ENCODE data around the gene PRR12. TPM values are rescaled to one million over a fixed set of nuclear protein-coding genes. Genes with fewer than 3 reads are reported as not detected.

Gene PRR12
- total RNA-seq, 1 donor from 2014 or later, result 0.79 TPM

DNA sequence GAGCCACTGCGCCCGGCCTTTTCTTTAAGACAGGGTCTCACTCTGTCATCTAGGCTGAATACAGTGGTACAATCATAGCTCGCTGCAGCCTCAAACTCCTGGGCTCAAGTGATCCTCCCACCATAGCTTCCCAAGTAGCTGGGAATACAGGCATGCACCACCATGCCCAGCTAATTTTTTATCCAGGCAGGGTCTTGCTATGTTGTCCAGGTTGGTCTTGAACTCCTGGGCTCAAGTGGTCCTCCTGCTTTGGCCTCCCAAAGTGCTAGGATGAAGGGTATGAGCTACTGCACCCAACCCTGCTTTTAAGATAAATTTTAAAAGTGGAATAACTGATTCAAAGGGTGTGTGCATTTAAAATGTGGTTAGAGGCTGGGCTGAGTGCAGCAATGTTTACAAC lies 24.7 kb upstream of the PRR12 start:
- TF ChIP-seq, protein P1, sequence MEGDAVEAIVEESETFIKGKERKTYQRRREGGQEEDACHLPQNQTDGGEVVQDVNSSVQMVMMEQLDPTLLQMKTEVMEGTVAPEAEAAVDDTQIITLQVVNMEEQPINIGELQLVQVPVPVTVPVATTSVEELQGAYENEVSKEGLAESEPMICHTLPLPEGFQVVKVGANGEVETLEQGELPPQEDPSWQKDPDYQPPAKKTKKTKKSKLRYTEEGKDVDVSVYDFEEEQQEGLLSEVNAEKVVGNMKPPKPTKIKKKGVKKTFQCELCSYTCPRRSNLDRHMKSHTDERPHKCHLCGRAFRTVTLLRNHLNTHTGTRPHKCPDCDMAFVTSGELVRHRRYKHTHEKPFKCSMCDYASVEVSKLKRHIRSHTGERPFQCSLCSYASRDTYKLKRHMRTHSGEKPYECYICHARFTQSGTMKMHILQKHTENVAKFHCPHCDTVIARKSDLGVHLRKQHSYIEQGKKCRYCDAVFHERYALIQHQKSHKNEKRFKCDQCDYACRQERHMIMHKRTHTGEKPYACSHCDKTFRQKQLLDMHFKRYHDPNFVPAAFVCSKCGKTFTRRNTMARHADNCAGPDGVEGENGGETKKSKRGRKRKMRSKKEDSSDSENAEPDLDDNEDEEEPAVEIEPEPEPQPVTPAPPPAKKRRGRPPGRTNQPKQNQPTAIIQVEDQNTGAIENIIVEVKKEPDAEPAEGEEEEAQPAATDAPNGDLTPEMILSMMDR (IDR thresholded peaks at IDR 0.05; ENCODE audit: insufficient read depth, low read length, severe bottlenecking), result no peak
- DNase-seq (ENCODE audit: low read depth) (no peak), FAIRE-seq (no peak)
- no peak overlapping the region for H3K4me3 ChIP-seq (ENCODE audit: low read depth, low read length)
- H3K36me3 ChIP-seq (ENCODE audit: control insufficient read depth, insufficient read depth, low read length), result peaks cover 2% of the 10 kb centered on the region
- H3K27me3 ChIP-seq (ENCODE audit: control insufficient read depth, insufficient read depth, low read length), result no peaks in the 10 kb centered on the region

DNA sequence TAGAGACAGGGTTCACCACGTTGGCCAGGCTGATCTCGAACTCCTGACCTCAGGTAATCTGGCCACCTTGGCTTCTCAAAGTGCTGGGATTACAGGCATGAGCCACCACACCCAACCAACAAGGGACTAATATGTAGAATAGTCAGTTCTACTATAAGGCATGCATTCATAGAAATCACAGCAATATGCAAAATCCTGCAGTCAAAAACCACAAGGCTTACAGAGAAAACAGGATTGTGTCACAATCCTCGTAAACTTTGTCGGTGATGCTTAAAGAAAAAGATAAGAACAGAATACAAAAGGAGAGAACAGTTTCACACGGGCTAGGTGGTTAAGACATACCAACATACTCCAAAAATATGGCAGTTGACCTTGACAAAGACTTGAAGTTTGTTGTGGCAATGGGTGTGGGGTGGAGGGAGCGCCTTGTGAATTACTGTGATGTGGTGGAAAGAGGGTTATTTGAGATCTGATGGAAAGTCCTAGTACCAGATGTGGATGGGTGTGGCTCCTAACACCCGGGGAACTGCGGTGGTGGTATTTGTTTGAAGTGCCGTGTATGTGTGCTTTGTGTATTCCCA lies 23.0 kb upstream of the PRR12 start:
- TF ChIP-seq, protein P1 (IDR thresholded peaks at IDR 0.05; ENCODE audit: insufficient read depth, low read length, severe bottlenecking), result no peak
- FAIRE-seq (no peak), DNase-seq (ENCODE audit: low read depth) (no peak)
- no peak overlapping the region for H3K4me3 ChIP-seq (ENCODE audit: low read depth, low read length)
- H3K27me3 ChIP-seq (ENCODE audit: control insufficient read depth, insufficient read depth, low read length), result no peaks in the 10 kb centered on the region
- H3K36me3 ChIP-seq (ENCODE audit: control insufficient read depth, insufficient read depth, low read length), result peaks cover 2% of the 10 kb centered on the region

DNA sequence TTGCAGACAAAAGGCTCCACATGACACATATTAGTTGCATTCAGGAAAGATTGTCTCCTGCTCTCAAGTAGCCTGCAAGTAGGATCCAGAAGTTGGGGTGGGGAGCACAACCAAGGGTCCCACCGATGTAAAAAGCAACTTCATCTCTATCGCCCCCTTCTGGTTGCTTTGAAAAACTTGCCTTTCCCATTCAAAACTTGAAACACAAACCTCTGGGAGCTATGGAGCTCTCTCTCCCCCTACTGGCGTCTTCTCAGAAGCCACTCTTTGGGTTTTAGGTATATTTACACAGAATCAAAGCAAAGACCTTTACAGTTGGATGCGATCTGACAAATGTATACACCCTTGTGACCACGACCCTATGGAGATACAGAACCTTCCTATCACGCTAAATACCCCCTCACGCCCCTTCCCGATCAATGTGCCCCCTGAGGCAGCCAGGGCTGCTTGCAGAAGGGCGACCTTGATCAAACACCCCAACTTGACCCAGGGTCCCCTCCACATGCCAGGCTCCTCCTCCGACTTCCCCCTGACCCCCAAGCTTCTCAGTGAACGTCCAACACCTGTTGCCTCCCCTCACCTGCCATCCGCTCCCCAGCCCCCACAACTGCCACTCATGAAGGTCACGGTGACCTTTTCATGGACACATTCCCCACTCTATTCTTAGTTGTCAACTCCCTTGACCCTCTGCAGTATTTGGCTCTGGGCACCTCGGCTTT lies 20.7 kb upstream of the PRR12 start:
- TF ChIP-seq, protein P1 (IDR thresholded peaks at IDR 0.05; ENCODE audit: insufficient read depth, low read length, severe bottlenecking), result peak; percentile 92
- DNase-seq (ENCODE audit: low read depth), result peak; percentile 74
- peaks cover 3% of the 10 kb centered on the region for H3K36me3 ChIP-seq (ENCODE audit: control insufficient read depth, insufficient read depth, low read length)
- H3K27me3 ChIP-seq (ENCODE audit: control insufficient read depth, insufficient read depth, low read length), result no peaks in the 10 kb centered on the region
- no peak overlapping the region for H3K4me3 ChIP-seq (ENCODE audit: low read depth, low read length)
- FAIRE-seq, result no peak

DNA sequence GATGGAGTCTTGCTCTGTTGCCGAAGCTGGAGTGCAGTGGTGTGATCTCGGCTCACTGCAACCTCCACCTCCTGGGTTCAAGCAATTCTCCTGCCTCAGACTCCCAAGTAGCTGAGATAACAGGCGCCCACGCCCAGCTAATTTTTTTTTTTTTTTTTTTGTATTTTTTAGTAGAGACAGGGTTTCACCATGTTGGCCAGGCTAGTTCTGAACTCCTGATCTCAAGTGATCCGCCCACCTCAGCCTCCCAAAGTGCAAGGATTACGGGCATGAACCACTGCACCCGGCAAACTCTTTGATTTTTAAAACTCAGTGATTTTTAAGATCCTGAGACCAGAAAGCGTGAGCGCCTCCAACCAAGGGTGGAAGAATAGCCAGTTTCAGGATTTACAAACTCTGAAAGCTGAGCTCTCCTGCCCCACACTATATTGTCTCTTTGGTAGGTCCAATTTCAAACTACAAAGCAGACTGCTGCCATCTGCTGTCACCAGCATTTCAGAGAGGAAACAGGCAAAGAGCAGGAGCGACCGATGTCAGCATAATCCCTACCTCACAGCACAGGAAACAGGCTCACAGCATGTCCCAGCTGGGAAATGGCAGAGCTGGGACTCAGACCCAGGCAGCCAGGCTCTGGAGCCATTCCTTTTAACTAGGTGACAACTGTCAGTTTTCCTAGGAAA lies 19.8 kb upstream of the PRR12 start:
- TF ChIP-seq, protein P1 (IDR thresholded peaks at IDR 0.05; ENCODE audit: insufficient read depth, low read length, severe bottlenecking), result peak; percentile 8
- FAIRE-seq, result no peak
- Histone ChIP-seq H3K27me3 (ENCODE audit: control insufficient read depth, insufficient read depth, low read length) (no peaks in the 10 kb centered on the region), H3K4me3 (ENCODE audit: low read depth, low read length) (no peak overlapping the region), H3K36me3 (ENCODE audit: control insufficient read depth, insufficient read depth, low read length) (peaks cover 7% of the 10 kb centered on the region)
- DNase-seq (ENCODE audit: low read depth), result no peak

DNA sequence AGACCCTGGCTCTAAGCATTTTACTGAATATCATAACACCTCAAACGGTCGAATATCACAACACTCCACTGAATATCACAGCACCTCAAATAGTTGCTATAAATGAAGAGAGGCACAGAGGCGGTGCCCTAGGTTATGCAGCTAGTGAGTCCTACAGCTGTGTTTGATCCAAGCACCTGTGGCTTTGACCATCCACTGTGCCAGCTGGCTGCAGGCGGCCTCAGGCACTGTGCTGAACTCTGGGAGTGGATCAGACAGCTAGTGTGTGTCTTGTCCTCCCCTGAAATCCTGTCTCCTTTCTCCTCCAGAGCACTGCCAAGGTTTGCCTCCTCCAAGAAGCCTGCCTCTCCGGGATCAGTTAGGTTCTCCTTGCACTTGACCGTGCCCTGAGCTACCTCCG lies 18.0 kb upstream of the PRR12 start:
- no peak overlapping the region for H3K4me3 ChIP-seq (ENCODE audit: low read depth, low read length)
- H3K36me3 ChIP-seq (ENCODE audit: control insufficient read depth, insufficient read depth, low read length), result peaks cover 6% of the 10 kb centered on the region
- DNase-seq (ENCODE audit: low read depth), result no peak
- no peak for FAIRE-seq
- TF ChIP-seq, protein P1 (IDR thresholded peaks at IDR 0.05; ENCODE audit: insufficient read depth, low read length, severe bottlenecking), result no peak
- no peaks in the 10 kb centered on the region for H3K27me3 ChIP-seq (ENCODE audit: control insufficient read depth, insufficient read depth, low read length)
